WTC11 (cell line): Measurements from ENCODE around the gene SUN2. TPM values are rescaled to one million over a fixed set of nuclear protein-coding genes. Genes with fewer than 3 reads are reported as not detected.

Experiments used
- ATAC-seq: fragments of 200-7000 bp; cut with Tn5 transposase; 2 replicates; pipeline ENCODE4 v1.10.0; 2021; ENCODE audit warnings: mild to moderate bottlenecking, moderate library complexity
- CTCF ChIA-PET: fragments of 300-600 bp; sonication (Branson Sonifier 250); formaldehyde crosslinking; loops from one replicate; lab custom pipeline; 2021; ENCODE audit warnings: antibody characterized with exemption; lab: Charles Lee
- POLR2A ChIA-PET: fragments of 350-600 bp; sonication (Branson Sonifier 250); formaldehyde crosslinking; loops from one replicate; lab custom pipeline; 2021; ENCODE audit warnings: antibody characterized with exemption; lab: Charles Lee
- DNase-seq: peaks from one replicate; pipeline ENCODE4 v3.0.0; 2021; ENCODE audit warnings: low spot score
- H3K27ac Mint-ChIP-seq: 2 replicates; pipeline ENCODE4 v1.8.0; 2021; ENCODE audit warnings: mixed read lengths
- H3K27me3 Mint-ChIP-seq: 2 replicates; pipeline ENCODE4 v1.8.0; 2021; ENCODE audit warnings: low read depth, mild to moderate bottlenecking, moderate library complexity, mixed read lengths
- H3K36me3 Mint-ChIP-seq: 2 replicates; pipeline ENCODE4 v1.8.0; 2021; ENCODE audit warnings: mixed read lengths
- H3K4me1 Mint-ChIP-seq: 2 replicates; pipeline ENCODE4 v1.8.0; 2022; ENCODE audit warnings: mixed read lengths
- H3K4me3 Mint-ChIP-seq: 2 replicates; pipeline ENCODE4 v1.8.0; 2021; ENCODE audit warnings: mild to moderate bottlenecking, moderate library complexity, mixed read lengths
- H3K9me3 Mint-ChIP-seq: 2 replicates; pipeline ENCODE4 v1.8.0; 2021; ENCODE audit warnings: mixed read lengths
- ATF1 ChIP-seq: sonication (generic); formaldehyde crosslinking; IDR thresholded peaks from 2 replicates; pipeline ENCODE4 v1.8.1; 2023; ENCODE audit warnings: mild to moderate bottlenecking, moderate library complexity, missing genetic modification reagents
- ATF2 ChIP-seq: sonication (generic); formaldehyde crosslinking; IDR thresholded peaks from 2 replicates; pipeline ENCODE4 v1.8.1; 2022; ENCODE audit warnings: low read depth, missing genetic modification reagents, borderline replicate concordance
- CBFB ChIP-seq: sonication (generic); formaldehyde crosslinking; IDR thresholded peaks from 2 replicates; pipeline ENCODE4 v1.8.1; 2022; ENCODE audit warnings: mild to moderate bottlenecking, low read depth, missing genetic modification reagents
- CREB1 ChIP-seq: sonication (generic); formaldehyde crosslinking; IDR thresholded peaks from 2 replicates; pipeline ENCODE4 v1.8.0; 2023; ENCODE audit warnings: mild to moderate bottlenecking, missing genetic modification reagents
- CREM ChIP-seq: sonication (generic); formaldehyde crosslinking; IDR thresholded peaks from 2 replicates; pipeline ENCODE4 v1.8.1; 2022; ENCODE audit warnings: mild to moderate bottlenecking, missing genetic modification reagents, moderate library complexity
- CTCF ChIP-seq: fragments of 200-600 bp; IDR thresholded peaks from 2 replicates; pipeline ENCODE4 v1.8.0; 2022; ENCODE audit warnings: antibody characterized with exemption
- ERG ChIP-seq: fragments of 250-450 bp; sonication (Bioruptor Pico); IDR thresholded peaks from 2 replicates; pipeline ENCODE4 v1.8.0; 2021; ENCODE audit warnings: mild to moderate bottlenecking
- ETV6 ChIP-seq: sonication (generic); formaldehyde crosslinking; IDR thresholded peaks from 2 replicates; pipeline ENCODE4 v1.8.1; 2022; ENCODE audit warnings: mild to moderate bottlenecking, missing genetic modification reagents
- MYBL2 ChIP-seq: sonication (generic); formaldehyde crosslinking; IDR thresholded peaks from 2 replicates; pipeline ENCODE4 v1.8.1; 2023; ENCODE audit warnings: mild to moderate bottlenecking, moderate library complexity, missing genetic modification reagents
- NR3C1 ChIP-seq: sonication (generic); formaldehyde crosslinking; conservative IDR thresholded peaks from 2 replicates; pipeline ENCODE4 v1.8.1; 2023; ENCODE audit warnings: low read depth, mild to moderate bottlenecking, missing genetic modification reagents
- STAT6 ChIP-seq: sonication (generic); formaldehyde crosslinking; conservative IDR thresholded peaks from 2 replicates; pipeline ENCODE4 v1.8.1; 2023; ENCODE audit warnings: mild to moderate bottlenecking, low read depth, missing genetic modification reagents, moderate library complexity
- TEAD1 ChIP-seq: sonication (generic); formaldehyde crosslinking; IDR thresholded peaks from 2 replicates; pipeline ENCODE4 v1.8.0; 2022; ENCODE audit warnings: mild to moderate bottlenecking, missing genetic modification reagents
- TP53 ChIP-seq: sonication (generic); formaldehyde crosslinking; IDR thresholded peaks from 2 replicates; pipeline ENCODE4 v1.8.1; 2023; ENCODE audit warnings: mild to moderate bottlenecking, missing genetic modification reagents
- ZNF121 ChIP-seq: sonication (generic); formaldehyde crosslinking; IDR thresholded peaks from 2 replicates; pipeline ENCODE4 v1.8.0; 2023; ENCODE audit warnings: missing genetic modification reagents
- ZNF219 ChIP-seq: sonication (generic); formaldehyde crosslinking; IDR thresholded peaks from 2 replicates; pipeline ENCODE4 v1.8.0; 2023; ENCODE audit warnings: missing genetic modification reagents, mild to moderate bottlenecking, borderline replicate concordance
- ZNF263 ChIP-seq: sonication (generic); formaldehyde crosslinking; IDR thresholded peaks from 2 replicates; pipeline ENCODE4 v1.8.1; 2022; ENCODE audit warnings: low read depth, mild to moderate bottlenecking, moderate library complexity, missing genetic modification reagents
- ZNF423 ChIP-seq: fragments of 250-450 bp; sonication (Bioruptor Pico); IDR thresholded peaks from 2 replicates; pipeline ENCODE4 v2.1.2; 2022; ENCODE audit warnings: mild to moderate bottlenecking, moderate library complexity
- ZSCAN18 ChIP-seq: fragments of 250-450 bp; sonication (Bioruptor Pico); IDR thresholded peaks from 2 replicates; pipeline ENCODE4 v2.1.2; 2022; ENCODE audit warnings: mild to moderate bottlenecking, moderate library complexity
- total RNA-seq: library from RNA; stranded (reverse); gene quantifications from 3 replicates; pipeline ENCODE4 v1.2.3, GENCODE V29; 2021

SUN2 gene
- total RNA-seq, 1 experiment from 2014 or later, result 30.1 TPM

- no peak for TF ChIP-seq CTCF
- no peak for TF ChIP-seq ZNF121 (CRISPR knock-in tag)
Measured at GRCh38 chr22:38735126-38735464, 20.7 kb downstream of the SUN2 start (continued).

GRCh38 chr22:38734421-38735100, 21.2 kb downstream of the SUN2 start:
- DNase-seq, result no peak
- Mint-ChIP-seq H3K4me3 (no peak overlapping the region), H3K27ac (no peak overlapping the region), H3K27me3 (no peaks in the 10 kb centered on the region), H3K36me3 (peaks cover 28% of the 10 kb centered on the region), H3K4me1 (0 out of 2 replicates have a peak, but pooled peaks cover 3% of the 10 kb centered on the region), H3K9me3 (no peaks in the 10 kb centered on the region)
- no peak for ATAC-seq
- POLR2A ChIA-PET, result interaction anchor here (1.8 kb wide), 1 partner anchor 12 kb away, joined by 5 read pairs; no protein-coding TSS in a partner anchor
- TF ChIP-seq ZNF423 (CRISPR knock-in tag), result no peak
- TF ChIP-seq CREB1 (CRISPR knock-in tag), result no peak
- TF ChIP-seq ATF1 (CRISPR knock-in tag), result no peak
- TF ChIP-seq ERG, result no peak
- TF ChIP-seq NR3C1, result no peak
- no peak for TF ChIP-seq ZNF219
- TF ChIP-seq TP53, result no peak
- no peak for TF ChIP-seq MYBL2 (CRISPR knock-in tag)
- TF ChIP-seq ATF2 (CRISPR knock-in tag), result no peak
- TF ChIP-seq CBFB, result no peak
- TF ChIP-seq TEAD1 (CRISPR knock-in tag), result no peak
- no peak for TF ChIP-seq ZNF263 (CRISPR knock-in tag)
- no peak for TF ChIP-seq CREM (CRISPR knock-in tag)
- no peak for TF ChIP-seq STAT6
- no peak for TF ChIP-seq ETV6
- no peak for TF ChIP-seq ZSCAN18
- CTCF ChIA-PET, result interaction anchor here (0.8 to 4.0 kb wide), 7 partner anchors 10 to 596 kb away, joined by 3 to 43 read pairs (median 7); partner anchors contain the start of gene GTPBP1
